Activated T-helper 1 cell treated with anti-CD3 and anti-CD28 coated beads, Interleukin-12 subunit alpha, Interleukin-12 subunit beta, Interleukin-2, Interleukin-4 antibody, amounts not matched to agents 30 ng/mL and 10 ng/mL and 1 ng/mL, durations not matched to agents 14 hours and 24 hours and 36 hours (primary cell): ENCODE measurements around the gene DLG5. TPM values are rescaled to one million over a fixed set of nuclear protein-coding genes. Genes with fewer than 3 reads are reported as not detected.

Experiments
- DNase-seq: peaks from one replicate; pipeline ENCODE4 v3.0.0; 2021; ENCODE audit warnings: low spot score
- H3K27ac Mint-ChIP-seq: one replicate; pipeline ENCODE4 v1.8.0; 2021; ENCODE audit warnings: mild to moderate bottlenecking, mixed read lengths
- H3K27me3 Mint-ChIP-seq: one replicate; pipeline ENCODE4 v1.8.0; 2022; ENCODE audit warnings: mild to moderate bottlenecking, moderate library complexity, mixed read lengths; ENCODE audit not compliant: insufficient read depth
- H3K36me3 Mint-ChIP-seq: one replicate; pipeline ENCODE4 v1.8.0; 2021; ENCODE audit warnings: low read depth, mixed read lengths
- H3K4me1 Mint-ChIP-seq: one replicate; pipeline ENCODE4 v1.8.0; 2021; ENCODE audit warnings: low read depth, mixed read lengths
- H3K4me3 Mint-ChIP-seq: one replicate; pipeline ENCODE4 v1.8.0; 2021; ENCODE audit warnings: mild to moderate bottlenecking, moderate library complexity, mixed read lengths
- H3K9me3 Mint-ChIP-seq: one replicate; pipeline ENCODE4 v1.8.0; 2021; ENCODE audit warnings: mixed read lengths
- intact Hi-C: fragments of 100-400 bp; cut with micrococcal nuclease; formaldehyde crosslinking; loops from one replicate; pipeline ENCODE4 v1.15.1; 2024
- total RNA-seq: library from RNA; stranded (reverse); gene quantifications from 2 replicates; pipeline ENCODE4 v1.2.3, GENCODE V29; 2022

The DLG5 gene
- total RNA-seq, 1 donor from 2014 or later: 4.0 TPM

DNA sequence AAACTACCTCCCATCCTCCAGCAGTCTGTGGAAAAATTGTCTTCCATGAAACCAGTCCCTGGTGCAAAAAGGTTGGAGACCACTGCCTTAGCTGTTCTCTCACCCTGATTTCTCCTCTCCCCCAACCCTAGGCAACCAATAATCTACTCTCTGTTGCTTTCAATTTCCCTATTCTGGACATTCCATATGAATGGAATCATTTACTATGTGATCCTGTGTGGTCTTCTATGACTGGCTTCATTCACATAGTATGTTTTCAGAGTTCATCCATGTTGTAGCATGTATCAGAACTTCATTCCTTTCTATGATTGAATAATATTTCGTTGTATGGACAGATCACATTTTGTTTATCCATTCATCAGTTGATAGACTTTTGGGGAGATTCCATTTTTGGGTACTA, 38.3 kb upstream of the DLG5 start:
- Mint-ChIP-seq H3K27me3 (peaks cover 2% of the 10 kb centered on the region), H3K36me3 (no peaks in the 10 kb centered on the region), H3K9me3 (peaks cover 4% of the 10 kb centered on the region), H3K27ac (no peak overlapping the region), H3K4me3 (no peak overlapping the region), H3K4me1 (no peaks in the 10 kb centered on the region)
- no peak for DNase-seq
- intact Hi-C loops: no loop called here

DNA sequence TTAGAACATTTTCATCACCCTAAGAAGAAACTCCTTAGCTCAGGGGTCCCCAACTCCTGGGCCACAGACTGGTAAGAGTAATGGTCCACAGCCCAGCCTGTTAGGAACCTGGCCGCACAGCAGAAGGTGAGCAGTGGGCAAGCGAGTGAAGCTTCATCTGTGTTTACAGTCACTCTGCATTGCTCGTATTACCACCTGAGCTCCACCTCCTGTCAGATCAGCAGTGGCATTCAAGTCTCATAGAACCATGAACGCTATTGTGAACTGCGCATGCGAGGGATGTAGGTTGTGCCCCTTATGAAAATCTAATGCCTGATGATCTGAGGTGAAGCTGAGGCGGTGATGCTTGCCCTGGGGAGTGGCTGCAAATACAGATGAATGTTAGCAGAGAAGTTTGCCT, 37.3 kb upstream of the DLG5 start:
- intact Hi-C loops: no loop called here
- H3K27me3 Mint-ChIP-seq: peaks cover 2% of the 10 kb centered on the region
- H3K4me1 Mint-ChIP-seq: no peaks in the 10 kb centered on the region
- no peak for DNase-seq
- H3K9me3 Mint-ChIP-seq: peaks cover 4% of the 10 kb centered on the region
- H3K36me3 Mint-ChIP-seq: no peaks in the 10 kb centered on the region
- H3K27ac Mint-ChIP-seq: no peak overlapping the region
- H3K4me3 Mint-ChIP-seq: no peak overlapping the region

- Mint-ChIP-seq H3K4me1 (no peaks in the 10 kb centered on the region), H3K36me3 (no peaks in the 10 kb centered on the region), H3K4me3 (no peak overlapping the region), H3K27ac (no peak overlapping the region), H3K9me3 (peaks cover 4% of the 10 kb centered on the region), H3K27me3 (peaks cover 2% of the 10 kb centered on the region)
- intact Hi-C loops: no loop called here
- no peak for DNase-seq
Observed at GRCh38 chr10:77962350-77963146, 36.0 kb upstream of the DLG5 start.

DNA sequence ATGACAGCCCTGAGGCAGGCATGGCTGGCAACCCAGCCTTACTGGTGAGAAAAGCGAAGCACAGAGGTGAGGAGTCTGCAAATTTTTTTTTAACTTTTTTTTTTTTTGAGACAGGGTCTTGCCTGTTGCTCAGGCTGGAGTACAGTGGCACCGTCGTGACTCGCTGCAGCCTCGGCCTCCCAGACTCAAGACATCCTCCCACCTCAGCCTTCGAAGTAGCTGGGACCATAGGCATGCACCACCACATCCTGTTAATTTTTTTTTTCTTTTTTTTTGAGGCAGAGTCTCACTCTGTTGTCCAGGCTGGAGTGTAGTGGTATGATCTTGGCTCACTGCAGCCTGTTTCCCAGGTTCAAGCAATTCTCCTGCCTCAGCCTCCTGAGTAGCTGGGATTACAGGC, 35.1 kb upstream of the DLG5 start:
- peaks cover 4% of the 10 kb centered on the region for H3K9me3 Mint-ChIP-seq
- DNase-seq: no peak
- no peak overlapping the region for H3K27ac Mint-ChIP-seq
- intact Hi-C loops: no loop called here
- H3K4me3 Mint-ChIP-seq: no peak overlapping the region
- H3K4me1 Mint-ChIP-seq: no peaks in the 10 kb centered on the region
- peaks cover 2% of the 10 kb centered on the region for H3K27me3 Mint-ChIP-seq
- H3K36me3 Mint-ChIP-seq: no peaks in the 10 kb centered on the region

GRCh38 chr10:77960829-77961329, 34.3 kb upstream of the DLG5 start:
- intact Hi-C loops: no loop called here
- no peak for DNase-seq
- Mint-ChIP-seq H3K4me3 (no peak overlapping the region), H3K27ac (no peak overlapping the region), H3K36me3 (no peaks in the 10 kb centered on the region), H3K27me3 (peaks cover 2% of the 10 kb centered on the region), H3K9me3 (peaks cover 4% of the 10 kb centered on the region), H3K4me1 (no peaks in the 10 kb centered on the region)

- DNase-seq: no peak
- no peaks in the 10 kb centered on the region for H3K4me1 Mint-ChIP-seq
- no peaks in the 10 kb centered on the region for H3K36me3 Mint-ChIP-seq
- H3K27me3 Mint-ChIP-seq: peaks cover 2% of the 10 kb centered on the region
- no peak overlapping the region for H3K27ac Mint-ChIP-seq
- no peak overlapping the region for H3K4me3 Mint-ChIP-seq
- intact Hi-C loops: no loop called here
- peaks cover 3% of the 10 kb centered on the region for H3K9me3 Mint-ChIP-seq
Observed at GRCh38 chr10:77959887-77960455, 33.4 kb upstream of the DLG5 start.

DNA sequence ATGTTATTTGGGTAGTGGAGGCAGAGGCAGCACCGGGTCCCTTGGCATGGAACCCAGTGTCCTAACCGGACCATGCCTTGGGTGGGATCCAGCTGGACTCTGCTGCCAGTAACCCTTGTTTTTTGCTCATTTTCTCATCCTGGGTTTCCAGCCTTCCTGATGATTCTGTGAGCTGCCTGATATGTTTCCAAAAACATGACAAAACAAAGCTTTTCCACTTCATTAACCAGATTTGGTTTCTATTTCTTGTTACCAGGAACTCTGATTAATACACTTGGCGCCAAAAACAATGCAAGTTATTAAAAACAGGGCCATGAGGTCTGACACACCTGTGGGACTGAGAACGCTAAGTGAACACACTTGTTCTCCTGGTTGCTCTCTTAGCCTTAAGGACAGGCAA, 32.8 kb upstream of the DLG5 start:
- Mint-ChIP-seq H3K4me1 (no peaks in the 10 kb centered on the region), H3K4me3 (no peak overlapping the region), H3K36me3 (no peaks in the 10 kb centered on the region), H3K27ac (no peak overlapping the region), H3K27me3 (peaks cover 2% of the 10 kb centered on the region), H3K9me3 (no peaks in the 10 kb centered on the region)
- intact Hi-C loops: no loop called here
- DNase-seq: no peak

GRCh38 chr10:77955136-77955535, 28.6 kb upstream of the DLG5 start:
- no peak for DNase-seq
- Mint-ChIP-seq H3K27me3 (no peaks in the 10 kb centered on the region), H3K36me3 (no peaks in the 10 kb centered on the region), H3K27ac (no peak overlapping the region), H3K4me3 (no peak overlapping the region), H3K4me1 (no peaks in the 10 kb centered on the region), H3K9me3 (peaks cover 21% of the 10 kb centered on the region)
- intact Hi-C loops: no loop called here

GRCh38 chr10:77949167-77949566, 22.6 kb upstream of the DLG5 start:
- intact Hi-C loops: no loop called here
- peaks cover 3% of the 10 kb centered on the region for H3K27me3 Mint-ChIP-seq
- no peak overlapping the region for H3K27ac Mint-ChIP-seq
- H3K36me3 Mint-ChIP-seq: no peaks in the 10 kb centered on the region
- H3K4me1 Mint-ChIP-seq: no peaks in the 10 kb centered on the region
- DNase-seq: no peak
- no peak overlapping the region for H3K4me3 Mint-ChIP-seq
- peaks cover 21% of the 10 kb centered on the region for H3K9me3 Mint-ChIP-seq

DNA sequence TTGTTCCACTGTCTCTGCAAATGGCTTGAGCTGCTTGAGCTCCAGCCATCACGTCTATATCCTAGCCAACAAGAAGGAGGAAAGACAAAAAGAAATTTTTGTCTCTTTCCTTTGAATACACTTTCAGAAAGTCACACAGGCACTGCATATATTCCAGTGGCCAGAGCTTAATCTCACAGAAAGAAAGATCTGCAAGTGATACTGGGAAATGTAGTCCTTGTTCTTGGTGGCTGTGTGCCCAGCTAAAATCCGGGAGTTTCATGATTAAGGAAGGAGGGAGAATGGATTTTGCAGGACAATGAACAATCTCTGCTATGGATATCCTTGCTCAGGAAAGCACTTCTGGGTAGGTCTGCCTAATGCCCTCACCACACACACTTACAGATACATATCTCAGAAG, 19.5 kb upstream of the DLG5 start:
- H3K36me3 Mint-ChIP-seq: no peaks in the 10 kb centered on the region
- peaks cover 7% of the 10 kb centered on the region for H3K27me3 Mint-ChIP-seq
- no peak overlapping the region for H3K27ac Mint-ChIP-seq
- intact Hi-C loops: no loop called here
- no peak for DNase-seq
- no peaks in the 10 kb centered on the region for H3K4me1 Mint-ChIP-seq
- no peak overlapping the region for H3K4me3 Mint-ChIP-seq
- H3K9me3 Mint-ChIP-seq: peaks cover 9% of the 10 kb centered on the region

- Mint-ChIP-seq H3K9me3 (no peaks in the 10 kb centered on the region), H3K36me3 (no peaks in the 10 kb centered on the region), H3K4me3 (no peak overlapping the region), H3K27ac (no peak overlapping the region), H3K4me1 (no peaks in the 10 kb centered on the region), H3K27me3 (peaks cover 7% of the 10 kb centered on the region)
- no peak for DNase-seq
- intact Hi-C loops: no loop called here
Observed at GRCh38 chr10:77944519-77944918, 18.0 kb upstream of the DLG5 start.

GRCh38 chr10:77943121-77943901, 16.8 kb upstream of the DLG5 start:
- H3K9me3 Mint-ChIP-seq: no peaks in the 10 kb centered on the region
- peaks cover 6% of the 10 kb centered on the region for H3K27me3 Mint-ChIP-seq
- no peak overlapping the region for H3K27ac Mint-ChIP-seq
- no peaks in the 10 kb centered on the region for H3K4me1 Mint-ChIP-seq
- no peak overlapping the region for H3K4me3 Mint-ChIP-seq
- no peak for DNase-seq
- intact Hi-C loops: no loop called here
- H3K36me3 Mint-ChIP-seq: no peaks in the 10 kb centered on the region

DNA sequence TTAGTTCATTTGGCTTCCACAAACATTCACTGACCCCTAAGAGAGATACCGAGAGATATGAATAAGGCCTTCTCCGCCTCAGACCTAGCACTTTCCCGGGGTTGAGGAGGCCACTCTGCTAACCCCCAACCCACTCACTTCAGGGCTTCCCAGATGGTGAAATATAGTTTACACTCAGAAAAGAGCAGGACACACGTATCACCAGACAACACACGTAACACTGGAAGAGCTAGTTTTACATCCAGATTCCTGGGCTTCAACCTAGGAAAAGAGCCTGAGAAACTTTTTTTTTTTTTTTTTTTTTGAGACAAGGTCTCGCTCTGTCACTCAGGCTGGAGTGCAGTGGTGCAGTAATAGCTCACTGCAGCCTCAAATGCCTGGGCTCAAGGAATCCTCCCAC, 15.2 kb upstream of the DLG5 start:
- DNase-seq: no peak
- H3K4me3 Mint-ChIP-seq: no peak overlapping the region
- no peaks in the 10 kb centered on the region for H3K36me3 Mint-ChIP-seq
- H3K27me3 Mint-ChIP-seq: peaks cover 6% of the 10 kb centered on the region
- H3K9me3 Mint-ChIP-seq: no peaks in the 10 kb centered on the region
- intact Hi-C loops: no loop called here
- no peaks in the 10 kb centered on the region for H3K4me1 Mint-ChIP-seq
- no peak overlapping the region for H3K27ac Mint-ChIP-seq
